HG03039 (cell line): ENCODE results near the gene SERPINA5.

Source experiments
- ATAC-seq: cut with Tn5 transposase; IDR thresholded peaks from one replicate; pipeline ENCODE4 v1.9.1; 2021; ENCODE audit warnings: mild to moderate bottlenecking, moderate library complexity; ENCODE audit not compliant: unreplicated experiment

Gene SERPINA5

GRCh38 chr14:94581127-94581999 is at the start of gene SERPINA5:
TSS of gene SERPINA5 (plus strand) at chr14:94581426. CDS start at chr14:94587363, 5,937 bp downstream.
- ATAC-seq, result no peak

- ATAC-seq, result no peak
These were observed 48.8 kb upstream of the SERPINA5 start for GRCh38 chr14:94532447-94532846.

GRCh38 chr14:94535506-94535905 is 45.7 kb upstream of the SERPINA5 start:
- no peak for ATAC-seq

- ATAC-seq, result no peak
These were observed 44.4 kb upstream of the SERPINA5 start for GRCh38 chr14:94536836-94537235.

GRCh38 chr14:94538070-94538740 is 43.0 kb upstream of the SERPINA5 start:
- no peak for ATAC-seq

GRCh38 chr14:94539181-94539580 is 42.0 kb upstream of the SERPINA5 start:
- ATAC-seq, result no peak

- ATAC-seq, result no peak
These were observed 41.0 kb upstream of the SERPINA5 start for GRCh38 chr14:94540031-94540794.

GRCh38 chr14:94541234-94541975 is 39.8 kb upstream of the SERPINA5 start:
- no peak for ATAC-seq

- ATAC-seq, result no peak
These were observed 39.0 kb upstream of the SERPINA5 start for GRCh38 chr14:94542111-94542810.

GRCh38 chr14:94542811-94543440 is 38.3 kb upstream of the SERPINA5 start:
- ATAC-seq, result no peak

GRCh38 chr14:94543449-94544124 is 37.6 kb upstream of the SERPINA5 start:
- no peak for ATAC-seq

- ATAC-seq, result no peak
These were observed 36.5 kb upstream of the SERPINA5 start for GRCh38 chr14:94544726-94545125.

GRCh38 chr14:94545131-94545841 is 35.9 kb upstream of the SERPINA5 start:
- no peak for ATAC-seq

GRCh38 chr14:94547151-94547680 is 34.0 kb upstream of the SERPINA5 start:
- no peak for ATAC-seq

- no peak for ATAC-seq
These were observed 33.5 kb upstream of the SERPINA5 start for GRCh38 chr14:94547726-94548125.

GRCh38 chr14:94548131-94548998 is 32.9 kb upstream of the SERPINA5 start:
- no peak for ATAC-seq
